ENCODE measurements around the gene GNRH2.
"Not testable (repeated sequence)": the region's sequence is repeated elsewhere in the genome, so short reads cannot be mapped to it uniquely, and the experiment has no call there.

Gene GNRH2

DNA sequence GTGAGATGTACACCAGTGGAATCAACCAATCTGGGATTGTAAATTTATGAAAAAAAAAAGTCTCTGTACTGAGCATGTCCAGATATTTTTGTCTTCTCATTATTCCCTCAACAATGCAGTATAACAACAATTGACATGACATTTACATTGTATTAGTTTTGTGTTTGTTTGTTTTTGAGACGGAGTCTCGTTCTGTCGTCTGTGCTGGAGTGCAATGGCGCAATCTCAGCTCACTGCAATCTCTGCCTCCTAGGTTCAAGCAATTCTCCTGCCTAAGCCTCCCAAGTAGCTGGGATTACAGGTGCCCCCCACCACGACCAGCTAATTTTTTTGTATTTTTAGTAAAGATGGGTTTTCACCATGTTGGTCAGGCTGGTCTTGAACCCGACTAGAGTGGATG, 31.9 kb downstream of the GNRH2 start:
- DNase-seq = not testable (repeated sequence)

DNA sequence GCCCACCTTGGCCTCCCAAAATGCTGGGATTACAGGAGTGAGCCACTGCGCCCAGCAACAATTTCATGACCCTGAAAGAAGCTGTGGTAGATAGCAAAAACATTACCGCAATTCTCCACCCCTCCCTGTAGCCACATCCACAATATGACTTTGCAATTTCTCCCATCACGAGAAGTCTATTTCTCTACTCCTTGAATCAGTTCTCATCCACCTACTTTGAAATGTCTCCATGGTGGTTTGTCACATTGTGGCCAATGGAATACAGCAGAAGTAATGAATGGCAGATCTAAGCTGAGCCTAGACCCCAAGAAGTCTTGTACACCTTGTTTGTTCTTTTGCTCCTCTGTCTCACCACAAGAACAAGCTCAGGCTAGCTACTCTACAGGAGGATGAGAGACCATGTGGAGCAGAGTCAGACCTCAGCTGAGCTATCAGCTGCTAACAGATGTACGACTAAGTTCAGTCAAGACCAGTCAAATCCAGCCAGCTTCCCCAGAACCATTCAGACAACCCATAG, 34.3 kb downstream of the GNRH2 start:
- no peak for DNase-seq

GRCh38 chr20:3080939-3081388, 37.5 kb downstream of the GNRH2 start:
- DNase-seq = no peak

DNA sequence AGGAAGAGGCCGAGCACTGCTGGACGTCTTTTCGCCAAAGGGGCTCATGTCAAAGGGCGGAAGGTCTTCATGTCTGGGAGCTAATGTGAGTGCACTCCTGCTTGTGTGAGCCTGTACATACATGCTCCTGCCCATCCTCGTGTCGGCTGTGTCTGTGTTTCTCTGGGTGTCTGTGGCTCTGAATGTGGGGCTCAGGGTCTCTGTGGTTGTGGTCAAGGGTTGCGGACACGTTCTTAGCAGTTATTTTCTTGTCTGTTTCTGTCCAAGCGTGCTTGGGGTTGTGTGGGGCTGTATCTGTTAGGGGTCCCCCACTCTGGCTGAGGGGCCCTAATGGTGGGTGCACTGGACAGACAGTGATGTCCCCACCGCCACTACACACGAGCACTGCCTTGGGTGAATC, 38.2 kb downstream of the GNRH2 start:
- no peak for DNase-seq

- peak; percentile 47 for DNase-seq
Observed at GRCh38 chr20:3082306-3082951, 39.0 kb downstream of the GNRH2 start.

GRCh38 chr20:3082955-3083952, 39.8 kb downstream of the GNRH2 start:
- peak; percentile 47 for DNase-seq

GRCh38 chr20:3084283-3084985, 41.0 kb downstream of the GNRH2 start, which contains the start of gene AVP:
Gene AVP, minus strand, starts transcription at chr20:3084724. Its CDS starts 50 bp downstream, at chr20:3084674.
- peak; percentile 15 for DNase-seq

- DNase-seq = no peak
Observed at GRCh38 chr20:3084986-3085360, 41.6 kb downstream of the GNRH2 start.

GRCh38 chr20:3085571-3086072, 42.2 kb downstream of the GNRH2 start:
- no peak for DNase-seq

GRCh38 chr20:3088031-3088430, 44.6 kb downstream of the GNRH2 start:
- DNase-seq = no peak

- no peak for DNase-seq
Observed at GRCh38 chr20:3090565-3090964, 47.1 kb downstream of the GNRH2 start.

DNA sequence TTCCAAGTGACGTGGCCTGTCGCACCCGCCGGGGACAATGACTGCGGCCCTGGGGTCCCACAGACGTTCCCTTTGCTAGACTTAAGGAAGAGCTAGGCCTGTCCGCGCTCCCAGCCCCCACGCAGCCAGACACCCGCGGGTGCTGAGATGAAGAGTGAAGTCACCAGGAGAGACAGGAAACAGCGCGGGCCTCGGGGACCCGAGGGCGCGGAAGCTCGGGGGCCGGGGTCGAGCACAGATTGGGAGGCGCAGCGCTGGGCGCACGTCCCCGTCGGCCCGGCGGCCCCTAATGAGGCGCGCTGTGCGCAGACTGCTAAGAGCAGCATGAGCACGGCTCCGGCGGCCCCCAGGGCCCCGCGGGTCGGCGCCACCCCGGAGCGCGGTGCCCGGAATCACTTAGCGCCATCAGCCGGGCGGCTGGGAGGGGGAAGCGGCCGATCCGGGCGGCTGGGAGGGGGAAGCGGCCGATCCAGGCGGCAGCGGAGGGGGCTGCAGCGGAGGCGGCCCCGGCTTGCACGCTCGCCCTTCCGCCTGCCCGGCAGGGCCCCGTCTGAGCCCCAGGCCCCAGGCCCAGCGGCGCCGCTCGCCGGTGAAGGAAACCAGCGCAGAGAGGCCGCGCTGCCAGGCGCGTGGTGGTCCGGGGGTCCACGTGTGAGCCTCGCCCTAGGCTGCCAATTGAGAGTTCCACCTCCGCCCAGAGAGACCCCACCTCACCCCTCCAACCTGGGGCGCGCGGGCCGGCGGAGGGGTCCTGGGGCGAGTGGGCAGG, 49.4 kb downstream of the GNRH2 start:
- DNase-seq = peak; percentile 31

- no peak for DNase-seq
Observed at GRCh38 chr20:3093861-3094361, 50.5 kb downstream of the GNRH2 start.

DNA sequence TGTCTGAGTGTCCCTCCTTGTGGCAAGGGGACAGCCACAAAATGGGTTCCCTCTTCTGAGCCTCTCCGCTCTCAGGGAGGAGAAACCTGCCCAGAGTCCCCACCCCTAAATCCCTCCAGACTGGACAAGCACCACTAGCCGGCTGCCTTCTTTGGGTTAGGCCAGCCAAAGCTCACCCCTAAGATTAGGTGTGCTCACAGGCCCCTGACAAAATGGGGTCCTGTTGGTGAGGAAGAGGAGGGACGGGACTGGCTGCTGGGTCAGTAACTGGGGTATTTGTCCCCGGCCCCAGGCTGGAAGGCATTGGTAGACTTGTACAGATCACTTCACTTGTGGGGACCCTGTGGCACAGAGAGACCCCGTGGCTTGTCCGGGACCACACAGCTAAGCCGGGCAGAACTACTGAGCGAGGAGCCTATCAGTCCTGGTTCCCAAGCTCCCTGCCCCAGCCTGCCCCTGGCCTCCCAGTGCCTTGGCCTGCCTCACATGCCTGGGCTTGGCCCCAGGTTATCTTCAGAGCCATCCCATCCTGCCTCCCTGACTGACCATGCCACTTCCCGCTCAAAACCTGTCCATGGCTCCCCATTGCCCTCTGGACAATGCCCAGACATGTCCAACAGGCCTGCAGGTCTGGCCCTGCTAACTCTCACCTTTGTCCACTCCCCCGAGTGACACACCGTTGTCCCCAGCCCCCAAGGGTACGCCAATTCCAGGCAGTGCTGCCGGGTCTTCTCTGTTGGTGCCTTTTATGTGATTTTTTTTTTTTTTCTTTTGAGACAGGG, 51.6 kb downstream of the GNRH2 start:
- DNase-seq = no peak
